ENCODE measurements around the gene KIF26B.
"Not testable (repeated sequence)": the region's sequence is repeated elsewhere in the genome, so short reads cannot be mapped to it uniquely, and the experiment has no call there.

KIF26B gene

GRCh38 chr1:245397771-245398170 lies 243.0 kb downstream of the KIF26B start:
- DNase-seq, result peak; percentile 31 to 33

DNA sequence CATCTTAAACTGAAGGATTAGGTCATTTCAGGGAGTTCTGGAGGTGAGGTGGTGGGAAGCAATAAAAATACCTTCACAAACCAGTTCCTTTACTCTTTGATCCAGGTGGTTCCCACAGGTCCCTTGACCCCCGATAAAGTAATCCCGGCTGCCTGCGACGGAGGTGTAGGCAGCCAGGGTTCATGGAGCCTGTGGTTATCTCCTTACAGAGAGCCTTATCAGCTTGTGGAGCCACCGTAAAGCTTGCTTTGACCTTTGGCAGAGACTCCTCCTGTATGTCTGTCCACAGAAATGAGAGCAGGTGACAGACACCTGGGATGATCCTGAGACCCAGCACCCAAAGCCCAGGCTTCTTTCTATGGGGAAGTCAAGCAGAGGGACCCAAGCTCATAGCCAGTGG lies 243.4 kb downstream of the KIF26B start:
- DNase-seq, result no peak

GRCh38 chr1:245401881-245402587 lies 247.2 kb downstream of the KIF26B start:
- DNase-seq, result no peak

GRCh38 chr1:245402998-245403397 lies 248.2 kb downstream of the KIF26B start:
- DNase-seq, result not testable (repeated sequence)

DNA sequence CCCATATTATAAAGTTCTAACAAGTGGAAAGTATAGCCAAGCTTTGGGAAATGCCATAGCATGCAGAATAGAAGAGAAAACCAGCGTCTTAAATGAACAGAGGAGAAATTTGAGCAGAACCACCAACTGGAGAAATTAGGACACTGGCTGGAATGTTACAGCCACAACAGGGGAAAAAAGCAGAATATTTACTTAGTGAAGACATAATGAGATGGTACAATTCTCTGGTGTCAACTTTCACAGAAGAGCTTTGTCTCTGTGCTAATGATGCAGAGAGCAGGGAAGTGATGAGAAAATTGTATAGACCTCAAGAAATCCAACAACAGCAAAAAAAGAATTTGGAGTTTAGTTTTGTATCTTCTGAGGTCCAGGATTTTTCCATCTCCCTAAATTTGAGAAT lies 249.7 kb downstream of the KIF26B start:
- no peak for DNase-seq

DNA sequence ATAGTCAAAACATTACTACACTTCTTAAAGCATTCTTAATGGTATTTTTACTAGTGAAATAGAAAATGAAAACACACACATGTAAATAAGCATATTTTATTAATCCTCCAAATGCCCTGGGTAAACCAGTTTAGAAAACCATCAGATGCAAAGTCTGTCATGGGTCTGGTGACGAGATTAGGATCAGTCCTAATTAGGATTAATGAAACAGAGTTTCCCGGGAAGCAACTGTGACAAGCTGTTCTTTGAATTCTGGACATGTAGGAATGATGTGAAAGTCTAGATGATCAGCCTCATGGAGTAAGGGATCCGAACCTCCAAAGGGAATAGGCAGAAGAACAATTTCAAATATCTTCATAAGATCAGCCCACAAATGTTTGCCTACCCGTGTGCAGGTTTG lies 250.2 kb downstream of the KIF26B start:
- DNase-seq, result no peak

DNA sequence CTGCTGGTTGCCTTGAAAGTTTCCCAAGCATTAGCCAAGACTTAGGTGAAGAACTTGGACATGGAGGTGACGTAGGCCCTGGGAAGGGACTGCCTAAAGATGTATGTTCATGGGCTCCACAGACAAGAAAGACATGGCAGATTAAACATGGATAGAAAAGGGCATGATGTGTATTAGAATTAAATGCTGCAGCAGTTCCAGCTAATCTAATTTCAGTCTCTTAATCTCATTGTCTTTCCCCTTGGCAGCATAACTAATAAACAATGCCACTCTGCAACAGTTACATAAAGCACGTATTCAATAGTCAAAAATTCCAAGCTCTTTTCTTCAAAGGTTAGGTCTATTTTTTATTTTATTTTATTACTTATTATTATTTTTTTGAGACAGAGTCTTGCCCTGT lies 251.6 kb downstream of the KIF26B start:
- no peak for DNase-seq

- no peak for DNase-seq
Observed at GRCh38 chr1:245407983-245408382, 253.2 kb downstream of the KIF26B start.

GRCh38 chr1:245409341-245410195 lies 254.8 kb downstream of the KIF26B start:
- no peak for DNase-seq

DNA sequence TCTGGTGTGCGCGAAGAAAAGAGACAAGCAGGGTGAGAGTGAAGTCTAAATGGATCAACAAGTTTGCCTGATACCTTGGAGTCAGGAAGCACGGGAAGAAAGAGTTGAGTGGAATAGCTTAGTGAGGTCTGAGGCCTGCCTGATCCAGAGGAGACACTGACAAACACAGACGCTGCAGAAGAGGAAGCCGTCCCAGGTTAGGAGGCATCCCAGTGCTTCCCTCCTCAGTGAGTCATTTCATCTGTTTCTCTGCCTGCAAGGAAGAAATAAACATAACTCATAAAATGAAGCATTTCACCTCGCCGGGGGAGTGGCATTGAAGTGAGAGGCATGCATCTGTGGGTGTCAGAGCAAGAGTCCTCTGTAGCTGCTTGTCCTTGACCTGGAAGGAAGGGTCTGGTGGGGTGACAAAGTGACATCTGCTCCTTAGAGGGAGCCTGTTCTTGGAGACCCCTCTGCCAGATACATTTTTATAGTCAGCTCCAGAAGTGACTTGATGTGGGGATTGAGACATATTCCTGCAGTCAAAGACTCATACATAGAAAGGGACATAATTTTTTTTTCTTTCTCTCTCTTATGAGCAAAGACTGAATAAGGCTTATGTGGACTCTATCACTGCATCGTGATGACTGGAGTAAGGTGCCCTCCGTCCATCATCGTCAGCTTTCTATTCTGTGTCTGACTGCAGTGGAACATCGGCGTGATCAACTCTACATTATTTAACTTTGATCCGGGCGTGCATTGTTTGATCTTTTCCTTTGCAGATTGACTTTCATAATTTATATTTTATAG lies 256.7 kb downstream of the KIF26B start:
- DNase-seq, result peak; percentile 40 to 43

- DNase-seq, result no peak
Observed at GRCh38 chr1:245412306-245412705, 257.5 kb downstream of the KIF26B start.

DNA sequence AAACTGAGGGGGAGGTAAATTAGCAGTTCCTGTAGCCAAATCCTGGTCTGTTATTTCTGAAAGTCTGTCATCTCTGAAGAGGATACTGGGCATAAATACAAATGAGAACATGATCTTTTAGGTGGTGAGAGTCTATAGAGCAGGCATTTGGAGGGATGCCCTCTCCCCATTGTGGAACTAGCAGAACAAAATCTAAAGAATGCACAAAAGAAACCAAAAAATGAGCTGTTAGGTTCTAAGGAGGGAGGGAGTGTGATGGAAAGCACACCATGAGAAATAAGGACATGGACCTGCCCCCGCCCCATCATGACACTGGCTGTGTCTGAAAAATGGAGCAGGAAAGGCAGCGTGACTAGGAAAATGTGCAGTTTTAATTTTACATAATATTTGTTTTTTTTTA lies 262.0 kb downstream of the KIF26B start:
- DNase-seq, result no peak

DNA sequence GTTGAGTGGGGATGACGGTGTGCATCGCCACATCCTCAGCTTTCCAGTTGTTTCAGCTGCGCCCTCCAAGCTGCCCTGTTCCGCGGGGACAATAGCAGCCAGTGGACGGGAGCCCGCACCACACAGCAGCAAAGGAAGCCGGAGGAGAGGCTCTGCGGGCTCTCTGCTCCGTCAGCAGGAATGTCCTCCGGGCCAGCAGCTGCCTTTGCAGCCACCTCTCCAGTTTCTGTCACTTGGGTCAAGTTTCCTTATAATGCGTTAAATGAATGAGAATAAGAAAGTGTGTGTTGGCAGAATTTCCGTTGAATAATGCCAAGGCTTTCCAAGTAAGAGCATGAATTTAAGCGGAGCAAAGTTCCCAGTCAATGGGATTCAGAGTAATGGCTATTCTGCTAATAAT lies 263.3 kb downstream of the KIF26B start:
- no peak for DNase-seq

DNA sequence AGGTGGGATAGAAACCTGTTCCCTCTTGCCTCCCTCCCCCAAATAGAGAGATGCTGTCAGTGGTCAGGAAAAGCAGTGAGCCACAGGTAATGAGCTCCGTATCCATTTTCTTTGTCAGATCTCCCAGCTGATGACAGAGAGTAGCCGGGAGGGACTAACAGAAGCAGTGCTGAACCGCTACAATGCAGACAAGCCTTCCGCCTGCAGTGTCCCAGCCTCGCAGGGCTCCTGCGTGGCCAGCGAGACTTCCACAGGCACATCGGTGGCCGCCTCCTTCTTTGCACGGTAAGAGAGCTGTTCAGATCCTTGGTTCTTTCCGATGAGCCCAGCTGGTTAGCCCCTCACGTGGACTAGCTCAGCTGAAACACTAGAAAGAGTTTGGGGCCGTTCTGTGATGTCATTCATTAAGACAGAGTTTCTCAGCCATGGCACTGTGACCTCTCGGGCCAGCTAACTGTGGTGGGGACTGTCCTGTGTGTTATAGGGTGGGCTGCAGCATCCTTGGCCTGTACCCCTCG lies 264.7 kb downstream of the KIF26B start:
- no peak for DNase-seq

- no peak for DNase-seq
Observed at GRCh38 chr1:245419989-245420388, 265.2 kb downstream of the KIF26B start.

DNA sequence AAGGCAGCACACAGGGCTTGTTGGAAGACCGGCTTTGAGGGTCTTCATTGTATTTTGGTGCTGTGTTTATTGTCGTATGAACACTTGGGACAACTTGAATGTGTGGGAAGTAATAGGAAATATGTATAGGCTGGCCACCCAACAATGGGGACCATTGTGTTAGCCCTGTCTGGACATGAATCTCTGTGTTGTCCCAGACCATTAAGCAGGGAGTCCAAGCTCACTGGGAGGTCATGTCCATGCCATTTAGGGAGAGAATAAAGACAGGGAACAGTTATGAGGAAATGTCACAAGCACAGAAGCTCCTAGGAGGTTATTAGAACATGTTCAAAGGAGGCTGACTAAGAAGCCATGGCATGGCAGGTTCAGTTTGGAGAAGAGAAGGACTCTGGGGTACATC lies 266.1 kb downstream of the KIF26B start:
- DNase-seq, result no peak

DNA sequence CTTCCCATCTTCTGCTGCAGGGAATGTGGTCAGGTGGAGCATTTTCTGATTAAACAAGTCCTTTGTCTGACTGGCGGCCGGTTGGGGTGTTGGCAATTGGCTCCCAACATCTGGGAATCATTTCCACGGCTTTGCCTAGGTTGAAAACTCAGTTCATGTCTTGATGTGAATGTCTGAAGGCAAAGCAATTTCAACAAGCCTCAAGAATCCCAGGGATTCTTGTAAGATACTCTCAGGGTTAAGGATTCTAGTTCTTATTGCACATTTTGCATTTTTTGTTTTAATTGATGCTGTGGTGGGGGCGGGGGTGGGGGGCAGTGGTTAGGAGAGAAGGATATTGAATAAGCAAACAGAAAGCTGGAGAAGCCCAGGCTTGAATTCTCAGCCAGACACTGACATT lies 273.9 kb downstream of the KIF26B start:
- no peak for DNase-seq

- DNase-seq, result no peak
Observed at GRCh38 chr1:245431706-245432105, 276.9 kb downstream of the KIF26B start.

- no peak for DNase-seq
Observed at GRCh38 chr1:245432228-245432875, 277.6 kb downstream of the KIF26B start.

DNA sequence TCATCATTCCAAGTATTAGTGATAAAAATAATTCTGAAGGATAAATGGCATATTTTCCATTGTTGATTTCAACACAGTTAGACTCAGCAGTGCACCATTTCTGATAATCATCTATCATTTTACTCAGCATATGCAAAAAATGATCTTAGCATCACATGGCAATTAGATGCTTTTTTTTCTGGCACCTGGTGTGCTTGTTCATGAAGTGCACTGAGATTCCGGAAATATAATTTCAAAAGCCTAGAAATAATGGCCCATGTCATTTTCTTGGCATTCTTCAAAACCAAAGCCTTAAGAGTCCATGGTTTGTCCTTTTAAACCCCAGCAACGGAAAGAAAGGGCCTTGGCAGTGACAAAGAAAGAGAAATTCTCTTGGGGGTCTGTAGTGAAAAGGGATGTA lies 278.8 kb downstream of the KIF26B start:
- no peak for DNase-seq

- DNase-seq, result no peak
Observed at GRCh38 chr1:245434280-245434679, 279.5 kb downstream of the KIF26B start.

DNA sequence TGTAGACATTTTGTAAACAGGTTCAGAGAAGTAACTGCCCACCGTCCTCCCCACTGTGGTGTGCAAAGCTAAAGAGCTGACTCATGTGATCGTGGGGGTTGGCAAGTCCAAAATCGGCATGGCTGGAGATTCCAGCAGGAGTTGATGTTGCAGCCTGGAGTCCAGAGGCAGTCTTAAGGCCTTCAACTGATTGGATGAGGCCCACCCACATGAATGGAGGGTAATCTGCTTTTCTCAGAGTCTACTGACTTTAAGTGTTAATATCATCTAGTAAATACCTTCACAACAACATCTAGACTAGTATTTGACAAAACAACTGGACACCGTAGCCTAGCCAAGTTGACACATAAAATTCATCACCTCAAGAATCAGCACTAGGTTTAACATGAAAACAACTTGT lies 281.6 kb downstream of the KIF26B start:
- no peak for DNase-seq
